CD14-positive monocyte (primary cell): ENCODE results near the gene CLIC3. TPM values are rescaled to one million over a fixed set of nuclear protein-coding genes. Genes with fewer than 3 reads are reported as not detected.

Source experiments
- DNase-seq, 3 donors: peaks; one replicate each; pipeline ENCODE4 v3.0.0-alpha.2; 2011 to 2022
- H2AFZ ChIP-seq: 2 replicates; pipeline ENCODE4 v1.6.0; 2012; ENCODE audit warnings: mild to moderate bottlenecking, low read depth, low read length, inconsistent platforms; ENCODE audit not compliant: insufficient read depth, poor library complexity, severe bottlenecking
- H3K27ac ChIP-seq, 2 donors: 1 replicate in 1 of 2; 2 replicates in 1 of 2; pipeline ENCODE4 v1.5.1; 2012 to 2013; ENCODE audit warnings: low read length in 2 of 2, control low read depth in 1 of 2, inconsistent platforms in 1 of 2, low read depth in 1 of 2, mild to moderate bottlenecking in 1 of 2
- H3K27me3 ChIP-seq, 2 donors: one replicate each; pipeline versions ENCODE4 v1.6.0 to v1.6.1; 2011 to 2013; ENCODE audit warnings: low read length in 2 of 2; ENCODE audit not compliant: control insufficient read depth in 2 of 2, insufficient read depth in 2 of 2
- H3K36me3 ChIP-seq, 2 donors: replicated peaks in 1 of 2; 1 replicate in 1 of 2; 2 replicates in 1 of 2; pipeline versions ENCODE4 v1.5.1 to v1.6.1; 2012 to 2013; ENCODE audit warnings: low read length in 2 of 2, control low read depth in 1 of 2, inconsistent platforms in 1 of 2, mild to moderate bottlenecking in 1 of 2; ENCODE audit not compliant: insufficient read depth in 2 of 2, control insufficient read depth in 1 of 2
- H3K4me1 ChIP-seq, 2 donors: 1 replicate in 1 of 2; 2 replicates in 1 of 2; pipeline versions ENCODE4 v1.5.1 to v1.6.1; 2012 to 2013; ENCODE audit warnings: low read length in 2 of 2, control low read depth in 1 of 2, inconsistent platforms in 1 of 2, mild to moderate bottlenecking in 1 of 2, moderate library complexity in 1 of 2; ENCODE audit not compliant: insufficient read depth in 2 of 2, control insufficient read depth in 1 of 2
- H3K4me2 ChIP-seq: replicated peaks from 2 replicates; pipeline ENCODE3; 2012; ENCODE audit warnings: low read length, moderate library complexity, mild to moderate bottlenecking; ENCODE audit not compliant: poor library complexity, severe bottlenecking; ENCODE audit errors: extremely low read depth
- H3K4me3 ChIP-seq, 3 experiments: fragments of 200-600 bp in 1 of 3; sonication (generic) in 1 of 3; replicated peaks in 1 of 3; 1 replicate in 2 of 3; 2 replicates in 1 of 3; pipeline ENCODE4 v1.5.1; 2011 to 2013; ENCODE audit warnings: low read length in 3 of 3, mild to moderate bottlenecking in 3 of 3, control low read depth in 2 of 3, low read depth in 2 of 3, inconsistent platforms in 1 of 3, moderate library complexity in 1 of 3
- H3K79me2 ChIP-seq: 2 replicates; pipeline ENCODE4 v1.6.0; 2012; ENCODE audit warnings: mild to moderate bottlenecking, control low read depth, inconsistent platforms, low read length, moderate library complexity; ENCODE audit not compliant: insufficient read depth
- H3K9ac ChIP-seq: 2 replicates; pipeline ENCODE4 v1.6.0; 2017; ENCODE audit warnings: low read length, mild to moderate bottlenecking; ENCODE audit not compliant: insufficient read depth, poor library complexity, severe bottlenecking
- H3K9me3 ChIP-seq, 2 donors: replicated peaks in 1 of 2; 1 replicate in 1 of 2; 2 replicates in 1 of 2; pipeline versions ENCODE4 v1.5.1 to v1.6.1; 2012 to 2013; ENCODE audit warnings: low read length in 2 of 2, control low read depth in 1 of 2; ENCODE audit not compliant: control insufficient read depth in 1 of 2, insufficient read depth in 1 of 2
- H4K20me1 ChIP-seq: 2 replicates; pipeline ENCODE4 v1.6.0; 2012; ENCODE audit warnings: mild to moderate bottlenecking, low read length, control low read depth, moderate library complexity; ENCODE audit not compliant: insufficient read depth
- H3K27ac Mint-ChIP-seq, 7 donors: one replicate each; pipeline ENCODE4 v1.8.0; 2020; ENCODE audit warnings: mild to moderate bottlenecking in 7 of 7, mixed read lengths in 7 of 7, moderate library complexity in 6 of 7, inconsistent platforms in 2 of 7
- H3K27me3 Mint-ChIP-seq, 3 donors: one replicate each; pipeline ENCODE4 v1.8.0; 2021 to 2022; ENCODE audit warnings: low read depth in 3 of 3, mild to moderate bottlenecking in 3 of 3, mixed read lengths in 3 of 3, moderate library complexity in 3 of 3, inconsistent platforms in 1 of 3
- H3K36me3 Mint-ChIP-seq, 2 donors: one replicate each; pipeline ENCODE4 v1.8.0; 2020; ENCODE audit warnings: mixed read lengths in 2 of 2, inconsistent platforms in 1 of 2, mild to moderate bottlenecking in 1 of 2
- H3K4me1 Mint-ChIP-seq: one replicate; pipeline ENCODE4 v1.8.0; 2020; ENCODE audit warnings: mild to moderate bottlenecking, mixed read lengths
- H3K4me3 Mint-ChIP-seq, 2 donors: one replicate each; pipeline ENCODE4 v1.8.0; 2020; ENCODE audit warnings: mild to moderate bottlenecking in 2 of 2, mixed read lengths in 2 of 2, moderate library complexity in 1 of 2
- H3K9me3 Mint-ChIP-seq, 7 donors: one replicate each; pipeline ENCODE4 v1.8.0; 2020 to 2022; ENCODE audit warnings: mixed read lengths in 7 of 7, mild to moderate bottlenecking in 6 of 7, moderate library complexity in 6 of 7, inconsistent platforms in 2 of 7
- WGBS: methylation state at CpG from one replicate; pipeline ENCODE4 v1.1.5; 2013; ENCODE audit warnings: missing lambda C conversion rate; ENCODE audit not compliant: insufficient coverage; 5-methylcytosine and 5-hydroxymethylcytosine counted together
- intact Hi-C, 2 donors: fragments of 100-400 bp; cut with micrococcal nuclease; formaldehyde crosslinking; loops; one replicate each; pipeline versions ENCODE4 v1.15.0 to v1.15.1; 2023
- polyA plus RNA-seq, 3 donors: library from polyadenylated mRNA; depleted of rRNA in 1 of 3; unstranded in 2 of 3; stranded (reverse) in 1 of 3; fragments of 300-500 nt in 2 of 3; fragments of >200 nt in 1 of 3; fragmentation: Illumina TruSeq in 2 of 3; gene quantifications; 1 replicate in 2 of 3; 2 replicates in 1 of 3; pipeline ENCODE4 v1.2.3, GENCODE V29; 2012 to 2021
- TF ChIP-seq, protein P1 (sequence below): fragments of 200-600 bp; IDR thresholded peaks from one replicate; pipeline ENCODE4 v1.8.0; 2022; ENCODE audit warnings: antibody characterized with exemption, mild to moderate bottlenecking

The CLIC3 gene
- polyA plus RNA-seq, 3 donors: 0.29 to 0.51 TPM; not detected in 1

DNA sequence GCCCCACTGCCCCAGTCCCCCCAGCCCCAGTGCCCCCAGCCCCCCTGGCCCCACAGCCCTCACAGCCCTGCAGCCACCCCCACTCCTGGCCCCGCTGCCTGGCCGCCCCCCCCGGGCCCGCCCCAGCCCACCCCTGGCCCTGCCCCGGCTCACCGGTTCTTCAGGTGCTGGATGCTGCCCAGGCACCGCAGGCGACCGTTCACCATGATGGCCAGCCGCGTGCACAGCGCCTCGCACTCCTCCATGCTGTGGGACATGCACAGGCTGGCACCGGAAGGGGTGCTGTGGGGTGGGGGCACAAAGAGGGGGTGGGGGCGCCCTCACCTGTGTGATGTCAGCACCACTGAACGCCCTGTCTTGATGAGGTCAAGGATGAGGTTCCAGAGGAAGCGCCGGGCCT lies 12.8 kb upstream of the CLIC3 start:
- H3K27ac Mint-ChIP-seq: no peak overlapping the region
- H3K36me3 ChIP-seq: no peaks in the 10 kb centered on the region
- H3K9me3 ChIP-seq: peaks cover 0 to 10% of the 10 kb centered on the region in 2 donors
- no peak overlapping the region for H2AFZ ChIP-seq
- no peak for DNase-seq
- no peak overlapping the region for H3K4me2 ChIP-seq
- H3K79me2 ChIP-seq: no peaks in the 10 kb centered on the region
- peaks cover 5 to 8% (median 6%) of the 10 kb centered on the region in 3 donors for H3K27me3 Mint-ChIP-seq
- intact Hi-C loops: no loop called here
- no peak overlapping the region for H3K9ac ChIP-seq
- no peak overlapping the region for H3K27ac ChIP-seq
- no peaks in the 10 kb centered on the region for H3K4me1 ChIP-seq
- H3K4me3 Mint-ChIP-seq: no peak overlapping the region
- no peaks in the 10 kb centered on the region for H4K20me1 ChIP-seq
- 100% methylated on average over 6 of the region's 18 CpGs for WGBS
- TF ChIP-seq, protein P1, sequence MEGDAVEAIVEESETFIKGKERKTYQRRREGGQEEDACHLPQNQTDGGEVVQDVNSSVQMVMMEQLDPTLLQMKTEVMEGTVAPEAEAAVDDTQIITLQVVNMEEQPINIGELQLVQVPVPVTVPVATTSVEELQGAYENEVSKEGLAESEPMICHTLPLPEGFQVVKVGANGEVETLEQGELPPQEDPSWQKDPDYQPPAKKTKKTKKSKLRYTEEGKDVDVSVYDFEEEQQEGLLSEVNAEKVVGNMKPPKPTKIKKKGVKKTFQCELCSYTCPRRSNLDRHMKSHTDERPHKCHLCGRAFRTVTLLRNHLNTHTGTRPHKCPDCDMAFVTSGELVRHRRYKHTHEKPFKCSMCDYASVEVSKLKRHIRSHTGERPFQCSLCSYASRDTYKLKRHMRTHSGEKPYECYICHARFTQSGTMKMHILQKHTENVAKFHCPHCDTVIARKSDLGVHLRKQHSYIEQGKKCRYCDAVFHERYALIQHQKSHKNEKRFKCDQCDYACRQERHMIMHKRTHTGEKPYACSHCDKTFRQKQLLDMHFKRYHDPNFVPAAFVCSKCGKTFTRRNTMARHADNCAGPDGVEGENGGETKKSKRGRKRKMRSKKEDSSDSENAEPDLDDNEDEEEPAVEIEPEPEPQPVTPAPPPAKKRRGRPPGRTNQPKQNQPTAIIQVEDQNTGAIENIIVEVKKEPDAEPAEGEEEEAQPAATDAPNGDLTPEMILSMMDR: no peak
- peaks cover 4 to 17% of the 10 kb centered on the region in 2 donors for H3K36me3 Mint-ChIP-seq
- peaks cover 3% of the 10 kb centered on the region for H3K4me1 Mint-ChIP-seq
- no peaks in the 10 kb centered on the region for H3K27me3 ChIP-seq
- H3K9me3 Mint-ChIP-seq: peaks cover 4 to 16% (median 7%) of the 10 kb centered on the region in 7 donors
- no peak overlapping the region for H3K4me3 ChIP-seq

DNA sequence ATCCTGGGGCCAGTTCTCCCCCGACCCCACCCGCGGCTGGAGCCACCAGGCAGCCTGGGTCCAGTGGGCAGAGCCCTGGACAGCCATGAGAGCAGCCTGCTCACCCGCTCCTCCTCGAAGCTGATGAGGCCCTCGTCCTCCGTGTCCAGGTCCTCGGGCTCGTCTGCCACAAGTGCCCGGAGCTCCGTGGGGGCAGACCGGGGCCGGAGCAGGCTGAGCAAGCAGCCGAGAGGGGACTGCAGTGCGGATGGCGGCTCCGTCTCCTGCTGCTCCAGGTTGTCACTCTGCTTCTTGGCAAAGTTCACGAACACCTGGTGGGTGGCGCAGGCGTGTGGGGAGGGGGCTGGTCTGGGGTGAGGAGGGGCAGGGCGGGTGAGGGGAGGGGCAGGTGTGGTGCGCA lies 11.9 kb upstream of the CLIC3 start:
- Mint-ChIP-seq H3K27me3 (peaks cover 5 to 8% (median 6%) of the 10 kb centered on the region in 3 donors), H3K36me3 (peaks cover 4 to 15% of the 10 kb centered on the region in 2 donors), H3K27ac (no peak overlapping the region), H3K4me1 (peaks cover 3% of the 10 kb centered on the region), H3K4me3 (no peak overlapping the region), H3K9me3 (peaks cover 4 to 16% (median 7%) of the 10 kb centered on the region in 7 donors)
- Histone ChIP-seq H3K9me3 (peaks cover 0 to 10% of the 10 kb centered on the region in 2 donors), H3K4me3 (no peak overlapping the region), H3K27me3 (no peaks in the 10 kb centered on the region), H3K4me1 (no peaks in the 10 kb centered on the region), H2AFZ (no peak overlapping the region), H4K20me1 (no peaks in the 10 kb centered on the region), H3K9ac (no peak overlapping the region), H3K79me2 (no peaks in the 10 kb centered on the region), H3K27ac (no peak overlapping the region), H3K36me3 (no peaks in the 10 kb centered on the region), H3K4me2 (no peak overlapping the region)
- WGBS: 86% methylated on average over 21 of the region's 22 CpGs
- intact Hi-C loops: no loop called here
- no peak for DNase-seq
- TF ChIP-seq, protein P1: no peak
